Neural cell (in vitro differentiated cells): Measurements from ENCODE around the gene UBAC2. TPM values are rescaled to one million over a fixed set of nuclear protein-coding genes. Genes with fewer than 3 reads are reported as not detected.

Experiments used
- H2AFZ ChIP-seq: fragments of 200-600, 300-800 bp; sonication (generic), shearing (Covaris generic); 2 replicates; pipeline ENCODE4 v1.6.0; 2014; ENCODE audit warnings: low read depth, mild to moderate bottlenecking, antibody characterized with exemption, low read length, moderate library complexity
- H3F3A ChIP-seq: fragments of 200-600 bp; shearing (Covaris generic); 2 replicates; pipeline ENCODE4 v1.6.1; 2016; ENCODE audit warnings: mild to moderate bottlenecking, moderate library complexity, mixed read lengths, antibody characterized with exemption, low read length; ENCODE audit not compliant: insufficient read depth, poor library complexity, severe bottlenecking
- H3K27ac ChIP-seq: fragments of 200-600, 300-800 bp; sonication (generic), shearing (Covaris generic); 2 replicates; pipeline ENCODE4 v1.5.1; 2014; ENCODE audit warnings: mild to moderate bottlenecking, low read length, moderate library complexity
- H3K27me3 ChIP-seq: fragments of 300-800, 200-600 bp; sonication (generic), shearing (Covaris generic); 2 replicates; pipeline ENCODE4 v1.6.0; 2014; ENCODE audit warnings: mild to moderate bottlenecking, low read depth, low read length, moderate library complexity; ENCODE audit not compliant: insufficient read depth
- H3K36me3 ChIP-seq: fragments of 300-800, 200-600 bp; sonication (generic), shearing (Covaris generic); 2 replicates; pipeline ENCODE4 v1.5.1; 2014; ENCODE audit warnings: mild to moderate bottlenecking, antibody characterized with exemption, low read length, moderate library complexity; ENCODE audit not compliant: insufficient read depth
- H3K4me2 ChIP-seq: fragments of 300-800, 200-600 bp; sonication (generic), shearing (Covaris generic); 2 replicates; pipeline ENCODE4 v1.6.0; 2014; ENCODE audit warnings: mild to moderate bottlenecking, low read length
- H3K4me3 ChIP-seq: fragments of 300-800, 200-600 bp; sonication (generic), shearing (Covaris generic); 2 replicates; pipeline ENCODE4 v1.5.1; 2014; ENCODE audit warnings: mild to moderate bottlenecking, low read length, moderate library complexity
- H3K79me2 ChIP-seq: fragments of 200-600 bp; shearing (Covaris generic); replicated peaks from 2 replicates; pipeline ENCODE4 v1.6.0; 2014; ENCODE audit warnings: mild to moderate bottlenecking, low read length, moderate library complexity; ENCODE audit not compliant: insufficient read depth
- H3K9ac ChIP-seq: fragments of 300-800, 200-600 bp; sonication (generic), shearing (Covaris generic); 2 replicates; pipeline ENCODE4 v1.6.1; 2016; ENCODE audit warnings: mild to moderate bottlenecking, low read length, mixed read lengths
- H3K9me2 ChIP-seq: fragments of 200-600 bp; shearing (Covaris generic); 2 replicates; pipeline ENCODE4 v1.6.1; 2016; ENCODE audit warnings: mild to moderate bottlenecking, low read length, mixed read lengths; ENCODE audit not compliant: insufficient read depth
- H3K9me3 ChIP-seq: fragments of 200-600, 300-800 bp; sonication (generic), shearing (Covaris generic); 2 replicates; pipeline ENCODE4 v1.6.1; 2016; ENCODE audit warnings: mild to moderate bottlenecking, mixed run types, low read length, moderate library complexity, mixed read lengths
- H4K20me1 ChIP-seq: fragments of 200-600 bp; shearing (Covaris generic); 2 replicates; pipeline ENCODE4 v1.6.1; 2016; ENCODE audit warnings: mild to moderate bottlenecking, mixed run types; ENCODE audit not compliant: insufficient read depth
- CTCF ChIP-seq: fragments of 450-650 bp; IDR thresholded peaks from 2 replicates; pipeline ENCODE4 v1.5.1; 2014; ENCODE audit warnings: antibody characterized with exemption, mild to moderate bottlenecking, moderate library complexity; ENCODE audit not compliant: poor library complexity, severe bottlenecking
- EP300 ChIP-seq: fragments of 450-650 bp; conservative IDR thresholded peaks from 2 replicates; pipeline ENCODE4 v1.6.1; 2014; ENCODE audit warnings: antibody characterized with exemption, mild to moderate bottlenecking, moderate library complexity; ENCODE audit not compliant: poor library complexity, severe bottlenecking
- EZH2 ChIP-seq: fragments of 200-600, 300-800 bp; shearing (Covaris generic), sonication (generic); IDR thresholded peaks from 2 replicates; pipeline ENCODE4 v1.6.1; 2014; ENCODE audit warnings: antibody characterized with exemption, low read length, borderline replicate concordance, mild to moderate bottlenecking; ENCODE audit not compliant: insufficient read depth, poor library complexity, severe bottlenecking
- MXI1 ChIP-seq: fragments of 450-650 bp; conservative IDR thresholded peaks from 2 replicates; pipeline ENCODE4 v1.6.1; 2014; ENCODE audit warnings: antibody characterized with exemption, mild to moderate bottlenecking; ENCODE audit not compliant: poor library complexity, severe bottlenecking
- POLR2AphosphoS5 ChIP-seq: IDR thresholded peaks from 2 replicates; pipeline ENCODE4 v1.6.1; 2012
- RAD21 ChIP-seq: fragments of 450-650 bp; conservative IDR thresholded peaks from 2 replicates; pipeline ENCODE4 v1.6.1; 2014; ENCODE audit warnings: antibody characterized with exemption, mild to moderate bottlenecking, moderate library complexity
- SMC3 ChIP-seq: fragments of 450-650 bp; conservative IDR thresholded peaks from 2 replicates; pipeline ENCODE4 v1.6.1; 2014; ENCODE audit warnings: antibody characterized with exemption, mild to moderate bottlenecking, moderate library complexity; ENCODE audit not compliant: poor library complexity
- TAF1 ChIP-seq: IDR thresholded peaks from 2 replicates; pipeline ENCODE4 v1.6.1; 2012; ENCODE audit warnings: low read depth
- polyA plus RNA-seq: library from polyadenylated mRNA; depleted of rRNA; stranded (reverse); fragments of >200 nt; gene quantifications from 2 replicates; pipeline ENCODE4 v1.2.3, GENCODE V29; 2014
- TF ChIP-seq, protein P1 (sequence below): IDR thresholded peaks from 2 replicates; pipeline ENCODE4 v1.6.1; 2012; ENCODE audit warnings: borderline replicate concordance

The UBAC2 gene
- polyA plus RNA-seq, 1 donor from 2014 or later = 56.9 TPM

- TF ChIP-seq TAF1 (no peak), RAD21 (no peak), SMC3 (no peak), EZH2 (no peak), POLR2AphosphoS5 (no peak), EP300 (no peak), CTCF (no peak), MXI1 (no peak)
- TF ChIP-seq, protein P1, sequence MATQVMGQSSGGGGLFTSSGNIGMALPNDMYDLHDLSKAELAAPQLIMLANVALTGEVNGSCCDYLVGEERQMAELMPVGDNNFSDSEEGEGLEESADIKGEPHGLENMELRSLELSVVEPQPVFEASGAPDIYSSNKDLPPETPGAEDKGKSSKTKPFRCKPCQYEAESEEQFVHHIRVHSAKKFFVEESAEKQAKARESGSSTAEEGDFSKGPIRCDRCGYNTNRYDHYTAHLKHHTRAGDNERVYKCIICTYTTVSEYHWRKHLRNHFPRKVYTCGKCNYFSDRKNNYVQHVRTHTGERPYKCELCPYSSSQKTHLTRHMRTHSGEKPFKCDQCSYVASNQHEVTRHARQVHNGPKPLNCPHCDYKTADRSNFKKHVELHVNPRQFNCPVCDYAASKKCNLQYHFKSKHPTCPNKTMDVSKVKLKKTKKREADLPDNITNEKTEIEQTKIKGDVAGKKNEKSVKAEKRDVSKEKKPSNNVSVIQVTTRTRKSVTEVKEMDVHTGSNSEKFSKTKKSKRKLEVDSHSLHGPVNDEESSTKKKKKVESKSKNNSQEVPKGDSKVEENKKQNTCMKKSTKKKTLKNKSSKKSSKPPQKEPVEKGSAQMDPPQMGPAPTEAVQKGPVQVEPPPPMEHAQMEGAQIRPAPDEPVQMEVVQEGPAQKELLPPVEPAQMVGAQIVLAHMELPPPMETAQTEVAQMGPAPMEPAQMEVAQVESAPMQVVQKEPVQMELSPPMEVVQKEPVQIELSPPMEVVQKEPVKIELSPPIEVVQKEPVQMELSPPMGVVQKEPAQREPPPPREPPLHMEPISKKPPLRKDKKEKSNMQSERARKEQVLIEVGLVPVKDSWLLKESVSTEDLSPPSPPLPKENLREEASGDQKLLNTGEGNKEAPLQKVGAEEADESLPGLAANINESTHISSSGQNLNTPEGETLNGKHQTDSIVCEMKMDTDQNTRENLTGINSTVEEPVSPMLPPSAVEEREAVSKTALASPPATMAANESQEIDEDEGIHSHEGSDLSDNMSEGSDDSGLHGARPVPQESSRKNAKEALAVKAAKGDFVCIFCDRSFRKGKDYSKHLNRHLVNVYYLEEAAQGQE = no peak
- H3K4me3 ChIP-seq = no peak overlapping the region
- no peaks in the 10 kb centered on the region for H3K79me2 ChIP-seq
- H3K9me2 ChIP-seq = no peaks in the 10 kb centered on the region
- no peaks in the 10 kb centered on the region for H3F3A ChIP-seq
- H3K27ac ChIP-seq = no peak overlapping the region
- H3K36me3 ChIP-seq = no peaks in the 10 kb centered on the region
- no peaks in the 10 kb centered on the region for H3K9me3 ChIP-seq
- no peak overlapping the region for H3K9ac ChIP-seq
- H3K4me2 ChIP-seq = no peak overlapping the region
- H4K20me1 ChIP-seq = no peaks in the 10 kb centered on the region
- H2AFZ ChIP-seq = no peak overlapping the region
- H3K27me3 ChIP-seq = no peaks in the 10 kb centered on the region
Observed at GRCh38 chr13:99258946-99259345, 58.3 kb downstream of the UBAC2 start.

DNA sequence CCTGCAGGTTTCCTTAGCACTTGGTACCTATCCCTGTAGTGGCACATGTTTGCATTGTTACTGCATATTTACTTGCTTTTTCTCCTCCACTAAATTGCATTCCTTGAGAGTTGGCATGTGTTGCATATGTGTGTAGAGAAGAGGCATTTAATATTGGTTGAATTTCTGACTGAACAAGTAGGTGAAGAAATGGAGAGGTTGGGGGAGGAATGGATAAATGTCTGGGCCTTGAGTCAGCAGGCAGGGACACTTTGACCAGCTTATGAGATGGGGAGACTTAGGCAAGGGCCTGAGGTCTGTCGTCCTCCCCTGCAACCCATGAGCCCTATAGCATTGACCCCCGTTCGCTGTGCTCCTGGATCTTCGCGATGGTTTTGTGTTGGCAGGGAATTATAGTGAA is 59.6 kb downstream of the UBAC2 start:
- H3K36me3 ChIP-seq = no peaks in the 10 kb centered on the region
- H3F3A ChIP-seq = no peaks in the 10 kb centered on the region
- H3K4me2 ChIP-seq = no peak overlapping the region
- no peak overlapping the region for H2AFZ ChIP-seq
- no peak overlapping the region for H3K27ac ChIP-seq
- TF ChIP-seq SMC3 = no peak
- no peak for TF ChIP-seq CTCF
- no peak for TF ChIP-seq RAD21
- no peak for TF ChIP-seq EP300
- TF ChIP-seq TAF1 = no peak
- no peak for TF ChIP-seq POLR2AphosphoS5
- no peak for TF ChIP-seq MXI1
- TF ChIP-seq EZH2 = no peak
- TF ChIP-seq, protein P1 = no peak
- H3K9me2 ChIP-seq = no peaks in the 10 kb centered on the region
- H3K9ac ChIP-seq = no peak overlapping the region
- no peaks in the 10 kb centered on the region for H3K9me3 ChIP-seq
- no peaks in the 10 kb centered on the region for H3K27me3 ChIP-seq
- H4K20me1 ChIP-seq = no peaks in the 10 kb centered on the region
- H3K79me2 ChIP-seq = no peaks in the 10 kb centered on the region
- H3K4me3 ChIP-seq = no peak overlapping the region
